HL-60 (cell line): ENCODE measurements around the gene TAS2R39.

ENCODE experiments used
- TF ChIP-seq, protein P1 (sequence below): IDR thresholded peaks from 2 replicates; pipeline ENCODE4 v1.6.1; 2012; ENCODE audit warnings: low read depth; ENCODE audit not compliant: insufficient replicate concordance
- TF ChIP-seq, protein P2 (sequence below): IDR thresholded peaks from one replicate; pipeline ENCODE4 v1.5.1; 2011; ENCODE audit warnings: low read length, control low read depth, inconsistent platforms; ENCODE audit not compliant: insufficient read depth

- TF ChIP-seq, protein P1, sequence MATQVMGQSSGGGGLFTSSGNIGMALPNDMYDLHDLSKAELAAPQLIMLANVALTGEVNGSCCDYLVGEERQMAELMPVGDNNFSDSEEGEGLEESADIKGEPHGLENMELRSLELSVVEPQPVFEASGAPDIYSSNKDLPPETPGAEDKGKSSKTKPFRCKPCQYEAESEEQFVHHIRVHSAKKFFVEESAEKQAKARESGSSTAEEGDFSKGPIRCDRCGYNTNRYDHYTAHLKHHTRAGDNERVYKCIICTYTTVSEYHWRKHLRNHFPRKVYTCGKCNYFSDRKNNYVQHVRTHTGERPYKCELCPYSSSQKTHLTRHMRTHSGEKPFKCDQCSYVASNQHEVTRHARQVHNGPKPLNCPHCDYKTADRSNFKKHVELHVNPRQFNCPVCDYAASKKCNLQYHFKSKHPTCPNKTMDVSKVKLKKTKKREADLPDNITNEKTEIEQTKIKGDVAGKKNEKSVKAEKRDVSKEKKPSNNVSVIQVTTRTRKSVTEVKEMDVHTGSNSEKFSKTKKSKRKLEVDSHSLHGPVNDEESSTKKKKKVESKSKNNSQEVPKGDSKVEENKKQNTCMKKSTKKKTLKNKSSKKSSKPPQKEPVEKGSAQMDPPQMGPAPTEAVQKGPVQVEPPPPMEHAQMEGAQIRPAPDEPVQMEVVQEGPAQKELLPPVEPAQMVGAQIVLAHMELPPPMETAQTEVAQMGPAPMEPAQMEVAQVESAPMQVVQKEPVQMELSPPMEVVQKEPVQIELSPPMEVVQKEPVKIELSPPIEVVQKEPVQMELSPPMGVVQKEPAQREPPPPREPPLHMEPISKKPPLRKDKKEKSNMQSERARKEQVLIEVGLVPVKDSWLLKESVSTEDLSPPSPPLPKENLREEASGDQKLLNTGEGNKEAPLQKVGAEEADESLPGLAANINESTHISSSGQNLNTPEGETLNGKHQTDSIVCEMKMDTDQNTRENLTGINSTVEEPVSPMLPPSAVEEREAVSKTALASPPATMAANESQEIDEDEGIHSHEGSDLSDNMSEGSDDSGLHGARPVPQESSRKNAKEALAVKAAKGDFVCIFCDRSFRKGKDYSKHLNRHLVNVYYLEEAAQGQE: no peak
- TF ChIP-seq, protein P2, sequence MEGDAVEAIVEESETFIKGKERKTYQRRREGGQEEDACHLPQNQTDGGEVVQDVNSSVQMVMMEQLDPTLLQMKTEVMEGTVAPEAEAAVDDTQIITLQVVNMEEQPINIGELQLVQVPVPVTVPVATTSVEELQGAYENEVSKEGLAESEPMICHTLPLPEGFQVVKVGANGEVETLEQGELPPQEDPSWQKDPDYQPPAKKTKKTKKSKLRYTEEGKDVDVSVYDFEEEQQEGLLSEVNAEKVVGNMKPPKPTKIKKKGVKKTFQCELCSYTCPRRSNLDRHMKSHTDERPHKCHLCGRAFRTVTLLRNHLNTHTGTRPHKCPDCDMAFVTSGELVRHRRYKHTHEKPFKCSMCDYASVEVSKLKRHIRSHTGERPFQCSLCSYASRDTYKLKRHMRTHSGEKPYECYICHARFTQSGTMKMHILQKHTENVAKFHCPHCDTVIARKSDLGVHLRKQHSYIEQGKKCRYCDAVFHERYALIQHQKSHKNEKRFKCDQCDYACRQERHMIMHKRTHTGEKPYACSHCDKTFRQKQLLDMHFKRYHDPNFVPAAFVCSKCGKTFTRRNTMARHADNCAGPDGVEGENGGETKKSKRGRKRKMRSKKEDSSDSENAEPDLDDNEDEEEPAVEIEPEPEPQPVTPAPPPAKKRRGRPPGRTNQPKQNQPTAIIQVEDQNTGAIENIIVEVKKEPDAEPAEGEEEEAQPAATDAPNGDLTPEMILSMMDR: no peak
Observed at GRCh38 chr7:143177374-143178119, 5.7 kb upstream of the TAS2R39 start.
